Measurements from ENCODE around the gene GLYATL1.

GLYATL1 gene

DNA sequence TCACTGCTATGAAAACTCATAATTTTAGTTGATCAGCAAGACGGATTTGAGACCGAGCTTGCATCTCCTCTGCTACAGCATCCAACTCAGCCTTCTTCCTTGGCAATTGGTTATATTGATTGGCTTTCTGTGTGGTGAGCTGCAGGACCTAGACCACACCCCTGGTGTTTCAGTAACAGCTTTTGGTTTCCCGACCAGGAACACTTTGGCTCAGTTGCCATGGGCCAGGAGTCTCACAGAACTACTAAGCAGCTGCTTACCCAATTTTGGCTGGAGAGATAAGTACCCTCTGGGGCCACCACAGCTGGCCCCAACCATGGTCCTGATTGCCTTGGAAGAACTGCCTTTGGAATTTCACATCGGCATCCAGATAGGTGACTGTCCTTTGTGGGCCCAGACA lies at the start of gene GLYATL1:
Gene GLYATL1, plus strand, starts transcription at position 212 of the 400 bp plus-strand sequence. CDS start 7,600 bp downstream, outside the sequence.
- Histone ChIP-seq H3K9me3 (no peaks in the 10 kb centered on the region), H3K4me1 (ENCODE audit: control insufficient read depth in 1 of 2, insufficient read depth in 1 of 2, low read depth in 1 of 2, low read length in 1 of 2) (no peaks in the 10 kb centered on the region), H3K27ac (no peak within 1 kb of the TSS), H3K36me3 (no peaks in the 10 kb centered on the region), H3K27me3 (no peaks in the 10 kb centered on the region), H3K4me3 (ENCODE audit: low read depth in 1 of 2, low read length in 1 of 2) (no peak within 1 kb of the TSS)
- no peak for TF ChIP-seq CTCF (IDR thresholded peaks at IDR 0.05)

- TF ChIP-seq CTCF (IDR thresholded peaks at IDR 0.05), result no peak
Measured at GRCh38 chr11:58893899-58894298, 45.4 kb upstream of the GLYATL1 start.

DNA sequence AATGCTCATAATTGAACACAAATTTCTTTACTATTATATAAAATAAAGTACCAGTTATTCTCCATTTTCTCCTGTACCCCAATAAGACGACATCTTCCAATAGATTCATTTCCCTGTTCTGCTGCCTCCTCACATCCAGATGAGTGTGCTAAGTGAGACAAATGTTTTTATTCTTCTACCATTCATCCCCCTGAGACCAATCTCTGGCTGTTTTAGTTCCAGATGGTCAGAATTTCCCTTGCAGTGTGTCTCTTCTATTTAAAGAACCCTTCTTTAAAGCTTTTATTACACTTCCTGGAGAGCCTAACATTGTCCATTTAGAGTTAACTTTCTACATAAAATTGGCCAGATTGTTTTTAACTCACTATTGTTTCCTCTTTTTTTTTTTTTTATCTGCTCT lies 41.2 kb upstream of the GLYATL1 start:
- no peak for TF ChIP-seq CTCF (IDR thresholded peaks at IDR 0.05)
- Histone ChIP-seq H3K27me3 (peaks cover 13% of the 10 kb centered on the region), H3K9me3 (no peaks in the 10 kb centered on the region), H3K27ac (no peak overlapping the region), H3K4me1 (ENCODE audit: control insufficient read depth in 1 of 2, insufficient read depth in 1 of 2, low read depth in 1 of 2, low read length in 1 of 2) (no peaks in the 10 kb centered on the region), H3K4me3 (ENCODE audit: low read depth in 1 of 2, low read length in 1 of 2) (no peak overlapping the region), H3K36me3 (no peaks in the 10 kb centered on the region)

More at GRCh38 chr11:58893899-58894298, 45.4 kb upstream of the GLYATL1 start:
- Histone ChIP-seq H3K9me3 (no peaks in the 10 kb centered on the region), H3K4me3 (ENCODE audit: low read depth in 1 of 2, low read length in 1 of 2) (no peak overlapping the region), H3K4me1 (ENCODE audit: control insufficient read depth in 1 of 2, insufficient read depth in 1 of 2, low read depth in 1 of 2, low read length in 1 of 2) (no peaks in the 10 kb centered on the region), H3K36me3 (no peaks in the 10 kb centered on the region), H3K27ac (no peak overlapping the region), H3K27me3 (no peaks in the 10 kb centered on the region)

- Histone ChIP-seq H3K4me3 (ENCODE audit: low read depth in 1 of 2, low read length in 1 of 2) (no peak overlapping the region), H3K27me3 (peaks cover 39% of the 10 kb centered on the region), H3K4me1 (ENCODE audit: control insufficient read depth in 1 of 2, insufficient read depth in 1 of 2, low read depth in 1 of 2, low read length in 1 of 2) (no peaks in the 10 kb centered on the region), H3K9me3 (no peaks in the 10 kb centered on the region), H3K27ac (no peak overlapping the region), H3K36me3 (no peaks in the 10 kb centered on the region)
- TF ChIP-seq CTCF (IDR thresholded peaks at IDR 0.05), result no peak
Measured at GRCh38 chr11:58900479-58901420, 38.5 kb upstream of the GLYATL1 start.

DNA sequence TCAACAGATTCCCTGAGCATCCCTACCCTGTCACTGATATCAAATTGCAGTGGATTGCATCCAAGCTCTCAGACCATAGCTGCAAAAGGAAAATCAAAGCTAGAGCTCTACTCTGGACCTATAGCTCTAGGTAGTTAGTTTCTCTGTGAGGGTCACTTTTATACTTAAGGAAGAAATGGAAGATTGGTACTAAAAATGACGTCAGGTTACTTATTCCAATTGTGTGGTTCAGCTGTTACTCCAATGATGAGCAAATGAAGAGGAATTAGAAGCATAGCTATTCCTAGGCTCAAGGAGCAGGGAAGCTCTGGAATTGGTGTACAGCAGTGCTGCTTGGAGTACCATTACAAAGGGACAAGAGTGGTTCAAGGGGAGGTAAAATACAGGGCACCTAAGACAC lies 36.4 kb upstream of the GLYATL1 start:
- Histone ChIP-seq H3K4me1 (ENCODE audit: control insufficient read depth in 1 of 2, insufficient read depth in 1 of 2, low read depth in 1 of 2, low read length in 1 of 2) (no peaks in the 10 kb centered on the region), H3K4me3 (ENCODE audit: low read depth in 1 of 2, low read length in 1 of 2) (no peak overlapping the region), H3K27ac (no peak overlapping the region), H3K27me3 (peaks cover 61% of the 10 kb centered on the region), H3K36me3 (no peaks in the 10 kb centered on the region), H3K9me3 (no peaks in the 10 kb centered on the region)
- TF ChIP-seq CTCF (IDR thresholded peaks at IDR 0.05), result no peak

Data from neutrophil (primary cell).